ENCODE results near the gene KLF3. TPM values are rescaled to one million over a fixed set of nuclear protein-coding genes. Genes with fewer than 3 reads are reported as not detected.

The KLF3 gene
- total RNA-seq, 1 experiment from 2014 or later = 37.5 TPM

DNA sequence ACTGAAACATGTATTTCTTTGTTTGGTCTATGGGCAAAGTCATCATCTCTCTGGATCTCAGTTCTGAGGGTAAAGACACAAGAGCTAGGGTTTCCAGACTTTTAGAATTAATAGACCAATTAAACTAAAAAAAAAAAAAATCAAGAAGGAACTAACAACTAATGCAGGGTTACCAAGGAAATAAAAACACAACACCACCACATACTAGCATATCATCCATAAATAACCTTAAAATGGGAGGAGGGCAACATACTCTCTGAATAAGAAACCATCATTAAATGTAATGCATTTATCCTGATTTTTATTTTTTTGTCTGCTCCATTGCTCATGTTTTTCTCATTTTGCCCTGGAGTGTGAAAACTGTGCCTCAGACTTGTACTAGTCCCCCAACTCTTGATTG, 33.5 kb upstream of the KLF3 start:
- Histone ChIP-seq H3K79me2 (ENCODE audit: low read depth) (no peaks in the 10 kb centered on the region), H3F3A (ENCODE audit: insufficient read depth, low read depth) (no peaks in the 10 kb centered on the region), H3K27me3 (ENCODE audit: insufficient read depth, low read depth) (no peaks in the 10 kb centered on the region), H3K4me1 (replicated peaks; ENCODE audit: insufficient read depth) (0 out of 2 replicates have a peak, but pooled peaks cover 2% of the 10 kb centered on the region), H4K20me1 (ENCODE audit: insufficient read depth) (no peaks in the 10 kb centered on the region), H3K9me2 (ENCODE audit: insufficient read depth) (no peaks in the 10 kb centered on the region), H2AFZ (no peak overlapping the region), H3K9me3 (ENCODE audit: insufficient read depth, low read depth) (no peaks in the 10 kb centered on the region), H3K4me3 (no peak overlapping the region), H3K4me2 (no peak overlapping the region), H3K27ac (no peak overlapping the region), H3K36me3 (ENCODE audit: low read depth) (no peaks in the 10 kb centered on the region)
- POLR2A ChIA-PET (ENCODE audit: unreplicated experiment) = no interaction called here
- DNase-seq = no peak
- intact Hi-C loops (cut with micrococcal nuclease; ENCODE audit: unreplicated experiment) = no loop called here
- CTCF ChIA-PET = no interaction called here
- no TSS peak for BruUV-seq (replicated peaks)
- no peak for TF ChIP-seq EZH2 (IDR thresholded peaks at IDR 0.05; ENCODE audit: low read depth)
- TF ChIP-seq, protein P1, sequence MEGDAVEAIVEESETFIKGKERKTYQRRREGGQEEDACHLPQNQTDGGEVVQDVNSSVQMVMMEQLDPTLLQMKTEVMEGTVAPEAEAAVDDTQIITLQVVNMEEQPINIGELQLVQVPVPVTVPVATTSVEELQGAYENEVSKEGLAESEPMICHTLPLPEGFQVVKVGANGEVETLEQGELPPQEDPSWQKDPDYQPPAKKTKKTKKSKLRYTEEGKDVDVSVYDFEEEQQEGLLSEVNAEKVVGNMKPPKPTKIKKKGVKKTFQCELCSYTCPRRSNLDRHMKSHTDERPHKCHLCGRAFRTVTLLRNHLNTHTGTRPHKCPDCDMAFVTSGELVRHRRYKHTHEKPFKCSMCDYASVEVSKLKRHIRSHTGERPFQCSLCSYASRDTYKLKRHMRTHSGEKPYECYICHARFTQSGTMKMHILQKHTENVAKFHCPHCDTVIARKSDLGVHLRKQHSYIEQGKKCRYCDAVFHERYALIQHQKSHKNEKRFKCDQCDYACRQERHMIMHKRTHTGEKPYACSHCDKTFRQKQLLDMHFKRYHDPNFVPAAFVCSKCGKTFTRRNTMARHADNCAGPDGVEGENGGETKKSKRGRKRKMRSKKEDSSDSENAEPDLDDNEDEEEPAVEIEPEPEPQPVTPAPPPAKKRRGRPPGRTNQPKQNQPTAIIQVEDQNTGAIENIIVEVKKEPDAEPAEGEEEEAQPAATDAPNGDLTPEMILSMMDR (conservative IDR thresholded peaks at IDR 0.05) = no peak

DNA sequence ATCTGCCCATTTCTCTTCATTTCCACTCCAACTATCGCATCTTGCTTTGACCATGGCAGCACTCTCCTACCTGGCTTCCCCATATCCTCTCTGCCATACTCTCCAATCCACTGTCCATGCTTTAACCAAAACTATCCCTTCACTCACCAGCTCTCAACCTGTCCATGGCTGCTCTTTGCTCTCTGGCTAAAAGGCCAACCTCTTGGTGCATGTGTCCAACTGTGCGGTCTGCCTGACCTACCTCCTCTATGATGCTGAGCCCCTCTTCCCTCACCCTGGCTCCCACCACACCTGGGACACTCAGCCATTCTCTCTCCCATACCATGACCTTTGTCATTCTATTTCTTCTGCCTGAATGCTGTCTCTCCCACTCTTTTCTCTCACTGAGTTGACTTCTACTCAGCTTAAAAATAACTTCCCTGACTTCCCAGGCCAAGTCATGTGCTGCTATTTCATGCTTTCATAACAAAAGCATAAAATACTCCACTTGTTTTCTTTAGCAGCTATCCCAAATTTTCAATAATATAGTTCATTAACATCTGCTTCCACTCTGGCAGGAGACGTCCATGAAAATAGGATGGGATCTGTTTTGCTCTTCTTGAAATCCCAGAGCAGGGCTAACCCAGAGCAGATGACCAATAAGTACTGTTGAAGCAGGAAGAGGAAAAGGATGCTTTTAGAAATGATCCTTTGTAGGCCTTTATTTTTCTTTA, 29.8 kb upstream of the KLF3 start:
- H2AFZ ChIP-seq = no peak overlapping the region
- H3K79me2 ChIP-seq (ENCODE audit: low read depth) = no peaks in the 10 kb centered on the region
- BruUV-seq (replicated peaks) = no TSS peak
- H3K4me1 ChIP-seq (replicated peaks; ENCODE audit: insufficient read depth) = no peaks in the 10 kb centered on the region
- no peak for DNase-seq
- no peak overlapping the region for H3K27ac ChIP-seq
- POLR2A ChIA-PET (ENCODE audit: unreplicated experiment) = no interaction called here
- H3K9me2 ChIP-seq (ENCODE audit: insufficient read depth) = peaks cover 4% of the 10 kb centered on the region; the same call in 1 of the 2 replicates
- no peaks in the 10 kb centered on the region for H3K27me3 ChIP-seq (ENCODE audit: insufficient read depth, low read depth)
- CTCF ChIA-PET = no interaction called here
- H3K4me3 ChIP-seq = no peak overlapping the region
- intact Hi-C loops (cut with micrococcal nuclease; ENCODE audit: unreplicated experiment) = no loop called here
- no peaks in the 10 kb centered on the region for H3F3A ChIP-seq (ENCODE audit: insufficient read depth, low read depth)
- H3K36me3 ChIP-seq (ENCODE audit: low read depth) = 0 out of 2 replicates have a peak, but pooled peaks cover 6% of the 10 kb centered on the region
- H4K20me1 ChIP-seq (ENCODE audit: insufficient read depth) = no peaks in the 10 kb centered on the region
- no peak for TF ChIP-seq EZH2 (IDR thresholded peaks at IDR 0.05; ENCODE audit: low read depth)
- TF ChIP-seq, protein P1 (conservative IDR thresholded peaks at IDR 0.05) = no peak
- no peak overlapping the region for H3K4me2 ChIP-seq
- no peaks in the 10 kb centered on the region for H3K9me3 ChIP-seq (ENCODE audit: insufficient read depth, low read depth)

DNA sequence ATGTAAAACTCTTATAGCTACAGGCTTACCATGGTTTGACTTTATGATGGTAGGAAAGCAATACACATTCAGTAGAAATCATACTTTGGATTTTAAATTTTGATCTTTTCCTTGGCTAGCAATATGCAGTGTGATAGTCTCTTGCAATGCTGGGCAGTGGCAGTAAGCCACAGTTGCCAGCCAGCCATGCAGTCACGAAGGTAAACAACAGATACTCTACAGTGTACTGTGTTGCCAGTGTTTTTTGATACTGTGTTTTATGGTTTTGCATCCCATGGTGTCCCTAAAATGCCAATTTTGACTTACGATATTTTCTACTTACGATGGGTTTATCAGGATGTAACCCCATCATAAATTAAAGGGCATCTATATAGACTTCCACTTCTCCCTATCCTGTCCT, 24.8 kb upstream of the KLF3 start:
- intact Hi-C loops (cut with micrococcal nuclease; ENCODE audit: unreplicated experiment) = no loop called here
- H4K20me1 ChIP-seq (ENCODE audit: insufficient read depth) = no peaks in the 10 kb centered on the region
- no peak overlapping the region for H3K4me3 ChIP-seq
- H3K9me3 ChIP-seq (ENCODE audit: insufficient read depth, low read depth) = no peaks in the 10 kb centered on the region
- no peaks in the 10 kb centered on the region for H3K4me1 ChIP-seq (replicated peaks; ENCODE audit: insufficient read depth)
- no peak overlapping the region for H3K27ac ChIP-seq
- POLR2A ChIA-PET (ENCODE audit: unreplicated experiment) = no interaction called here
- no peak for TF ChIP-seq EZH2 (IDR thresholded peaks at IDR 0.05; ENCODE audit: low read depth)
- TF ChIP-seq, protein P1 (conservative IDR thresholded peaks at IDR 0.05) = no peak
- no peaks in the 10 kb centered on the region for H3K27me3 ChIP-seq (ENCODE audit: insufficient read depth, low read depth)
- H3K79me2 ChIP-seq (ENCODE audit: low read depth) = no peaks in the 10 kb centered on the region
- H2AFZ ChIP-seq = no peak overlapping the region
- CTCF ChIA-PET = no interaction called here
- no peaks in the 10 kb centered on the region for H3F3A ChIP-seq (ENCODE audit: insufficient read depth, low read depth)
- peaks cover 4% of the 10 kb centered on the region; the same call in 1 of the 2 replicates for H3K9me2 ChIP-seq (ENCODE audit: insufficient read depth)
- H3K4me2 ChIP-seq = no peak overlapping the region
- 0 out of 2 replicates have a peak, but pooled peaks cover 6% of the 10 kb centered on the region for H3K36me3 ChIP-seq (ENCODE audit: low read depth)
- BruUV-seq (replicated peaks) = no TSS peak
- no peak for DNase-seq

Data from PC-9 (cell line).